A549 (cell line): ENCODE results near the gene NHERF1. TPM values are rescaled to one million over a fixed set of nuclear protein-coding genes. Genes with fewer than 3 reads are reported as not detected.

Experiments used
- ATAC-seq, 2 experiments: fragments of 200-7000 bp in 1 of 2; fragments of >200 bp in 1 of 2; cut with Nextera tagmentation in 1 of 2; cut with Tn5 transposase in 1 of 2; 3 replicates each; pipeline versions ENCODE4 v1.8.0 to v1.9.1; 2018 to 2020; ENCODE audit warnings: mild to moderate bottlenecking in 1 of 2, moderate library complexity in 1 of 2
- CTCF ChIA-PET: fragments of 300-600 bp; sonication (Branson Sonifier 250); formaldehyde crosslinking; extraction: SDS; loops from one replicate; lab custom pipeline; 2021; ENCODE audit warnings: antibody characterized with exemption, inconsistent platforms; lab: Yijun Ruan, JAX
- POLR2A ChIA-PET: fragments of 350-600 bp; formaldehyde crosslinking; extraction: SDS; loops from one replicate; lab custom pipeline; 2021; ENCODE audit warnings: antibody characterized with exemption, inconsistent platforms; lab: Yijun Ruan, JAX
- DNase-seq, 2 experiments: peaks; one replicate each; pipeline versions ENCODE4 v3.0.0 to v3.0.0-alpha.2; 2011 to 2016; ENCODE audit warnings: low read depth in 1 of 2, low spot score in 1 of 2
- FAIRE-seq: peaks from 2 replicates; lab custom pipeline; 2011; peaks lifted over from hg19 to GRCh38; lab: Jason Lieb, UNC
- H3K27ac ChIP-seq, 2 experiments: fragments of >200 bp; sonication (Bioruptor Twin); formaldehyde crosslinking; 3 replicates each; pipeline ENCODE4 v1.5.1; 2016 to 2017
- H3K4me1 ChIP-seq: fragments of >200 bp; sonication (Bioruptor Twin); formaldehyde crosslinking; 3 replicates; pipeline ENCODE4 v1.6.1; 2016
- H3K4me2 ChIP-seq: fragments of >200 bp; sonication (Bioruptor Twin); formaldehyde crosslinking; 3 replicates; pipeline ENCODE4 v1.6.1; 2016
- H3K4me3 ChIP-seq: fragments of >200 bp; sonication (Bioruptor Twin); formaldehyde crosslinking; 3 replicates; pipeline ENCODE4 v1.5.1; 2016
- H3K9me3 ChIP-seq: fragments of >200 bp; sonication (Bioruptor Twin); formaldehyde crosslinking; 3 replicates; pipeline ENCODE4 v1.6.1; 2016
- CBX8 ChIP-seq: fragments of 200-600 bp; sonication (generic); IDR thresholded peaks from 2 replicates; pipeline ENCODE4 v1.6.1; 2016
- CEBPB ChIP-seq, 2 experiments: fragments of >200 bp in 1 of 2; sonication (Bioruptor Twin) in 1 of 2; formaldehyde crosslinking in 1 of 2; IDR thresholded peaks; 2 replicates each; pipeline ENCODE4 v1.6.1; 2012 to 2016
- CHD2 ChIP-seq: fragments of 150-350 bp; IDR thresholded peaks from 2 replicates; pipeline ENCODE4 v1.6.1; 2014; ENCODE audit warnings: low read length; ENCODE audit not compliant: partially characterized antibody
- EP300 ChIP-seq, 2 experiments: fragments of >200 bp; sonication (Bioruptor Twin); formaldehyde crosslinking; IDR thresholded peaks; 2 replicates in 1 of 2; 3 replicates in 1 of 2; pipeline ENCODE4 v1.6.1; 2016 to 2017
- ESRRA ChIP-seq: fragments of 150-350 bp; IDR thresholded peaks from 2 replicates; pipeline ENCODE4 v1.6.1; 2014; ENCODE audit warnings: mild to moderate bottlenecking, low read length, borderline replicate concordance
- FOSB ChIP-seq: fragments of 250-450 bp; sonication (Bioruptor Pico); IDR thresholded peaks from 2 replicates; pipeline ENCODE4 v1.5.0; 2020; ENCODE audit warnings: mild to moderate bottlenecking, moderate library complexity
- GATA3 ChIP-seq: IDR thresholded peaks from 2 replicates; pipeline ENCODE4 v1.6.1; 2012; ENCODE audit warnings: borderline replicate concordance
- HOXB13 ChIP-seq: fragments of 250-450 bp; sonication (Bioruptor Pico); IDR thresholded peaks from 2 replicates; pipeline ENCODE4 v1.5.0; 2020; ENCODE audit warnings: low read depth, mild to moderate bottlenecking, moderate library complexity
- JUN ChIP-seq, 2 experiments: fragments of >200 bp; sonication (Bioruptor Twin); formaldehyde crosslinking; IDR thresholded peaks; 2 replicates in 1 of 2; 3 replicates in 1 of 2; pipeline ENCODE4 v1.6.1; 2016 to 2017
- KDM5A ChIP-seq: fragments of 200-600 bp; sonication (generic); IDR thresholded peaks from 2 replicates; pipeline ENCODE4 v1.6.1; 2016; ENCODE audit warnings: antibody characterized with exemption, mild to moderate bottlenecking
- MAFK ChIP-seq: fragments of 450-650 bp; IDR thresholded peaks from 2 replicates; pipeline ENCODE4 v1.6.1; 2014; ENCODE audit not compliant: partially characterized antibody
- POLR2AphosphoS2 ChIP-seq: conservative IDR thresholded peaks from 2 replicates; pipeline ENCODE4 v1.6.1; 2012; ENCODE audit warnings: low read length, improper control_type of control experiment, inconsistent platforms
- RAD21 ChIP-seq, 2 experiments: fragments of >200 bp in 1 of 2; sonication (Bioruptor Twin) in 1 of 2; formaldehyde crosslinking in 1 of 2; IDR thresholded peaks in 1 of 2; conservative IDR thresholded peaks in 1 of 2; 2 replicates in 1 of 2; 3 replicates in 1 of 2; pipeline ENCODE4 v1.6.1; 2012 to 2018; ENCODE audit warnings: inconsistent platforms in 1 of 2
- SREBF2 ChIP-seq: fragments of 450-650 bp; IDR thresholded peaks from 2 replicates; pipeline ENCODE4 v1.6.1; 2014; ENCODE audit warnings: mild to moderate bottlenecking, moderate library complexity
- TP53 ChIP-seq: fragments of 250-450 bp; sonication (Bioruptor Pico); IDR thresholded peaks from 2 replicates; pipeline ENCODE4 v1.5.0; 2021; ENCODE audit warnings: mild to moderate bottlenecking, moderate library complexity
- WGBS: methylation state at CpG from one replicate; pipeline ENCODE4 v1.1.6; 2017; ENCODE audit errors: missing lambda C conversion rate; 5-methylcytosine and 5-hydroxymethylcytosine counted together
- polyA plus RNA-seq, 4 experiments: library from polyadenylated mRNA; depleted of rRNA in 3 of 4; stranded (reverse); fragments of >200 nt; fragmentation: RNase III in 1 of 4; extraction: RNeasy Plus Mini Kit Qiagen cat#74134 plus additional on column Dnase treatment in 1 of 4; gene quantifications; 2 replicates in 3 of 4; 3 replicates in 1 of 4; pipeline ENCODE4 v1.2.3, GENCODE V29; 2011 to 2017
- TF ChIP-seq, protein P1 (sequence below): IDR thresholded peaks from 2 replicates; pipeline ENCODE4 v1.6.1; 2012
- TF ChIP-seq, protein P2 (sequence below): IDR thresholded peaks from 2 replicates; pipeline ENCODE4 v1.6.1; 2012; ENCODE audit warnings: low read depth, borderline replicate concordance
- TF ChIP-seq, protein P3 (sequence below): fragments of 250-450 bp; sonication (Bioruptor Pico); IDR thresholded peaks from 2 replicates; pipeline ENCODE4 v1.5.0; 2020; ENCODE audit warnings: low read depth, mild to moderate bottlenecking, moderate library complexity
- TF ChIP-seq, protein P4 (sequence below): fragments of 250-450 bp; sonication (Bioruptor Pico); IDR thresholded peaks from 2 replicates; pipeline ENCODE4 v1.5.0; 2021; ENCODE audit warnings: mild to moderate bottlenecking, moderate library complexity, borderline replicate concordance
- TF ChIP-seq, protein P5 (sequence below): IDR thresholded peaks from 2 replicates; pipeline ENCODE4 v1.6.1; 2012

The NHERF1 gene
- polyA plus RNA-seq, 2 of the 4 experiments (the other 2 are of a cell fraction), result 41.5 to 51.5 TPM

DNA sequence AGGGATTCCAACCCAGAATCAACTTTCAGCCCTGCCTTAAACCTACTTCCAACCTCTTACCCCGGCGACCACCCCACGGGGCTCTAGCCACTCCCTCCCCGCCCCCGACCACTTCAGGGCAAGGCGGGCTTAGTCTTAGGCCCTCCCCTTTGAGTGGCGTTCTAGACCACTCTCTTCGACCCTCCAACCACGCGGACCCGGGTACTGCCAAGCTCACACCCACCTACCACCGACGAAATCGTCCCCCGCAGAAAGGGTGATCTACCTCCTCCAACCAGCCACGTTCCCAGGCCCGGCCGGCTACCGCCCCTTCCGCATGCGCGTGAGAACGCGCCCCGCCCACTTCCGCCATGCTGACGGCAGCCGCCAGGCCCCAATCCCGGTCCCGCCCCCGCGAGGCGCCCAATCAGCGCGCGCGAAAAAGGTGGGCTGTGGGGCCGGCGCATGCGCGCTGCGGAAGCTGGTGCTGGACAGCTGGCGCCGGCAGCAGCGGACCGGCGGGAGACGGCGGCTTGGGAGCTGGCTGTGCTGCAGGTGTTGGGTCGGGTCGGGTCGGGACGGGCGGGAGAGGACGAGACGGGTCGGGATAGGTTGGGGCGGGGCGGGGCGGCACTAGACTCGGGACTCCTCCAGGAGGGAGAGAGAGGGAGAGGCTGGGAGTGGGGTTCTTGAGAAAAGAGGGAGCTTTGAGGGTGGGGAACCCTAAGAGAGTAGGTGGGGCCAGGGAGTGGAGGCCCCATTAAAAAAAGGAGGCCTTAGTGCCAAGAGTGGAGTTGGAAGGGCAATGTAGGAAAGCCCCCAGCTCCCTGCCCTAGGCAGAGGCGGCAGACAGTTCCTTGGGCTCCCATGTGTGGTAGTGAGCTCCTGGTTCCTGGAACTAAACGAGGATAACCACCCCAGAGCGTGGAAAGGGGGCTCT is 27.9 kb downstream of the NHERF1 start, which contains the start of gene NAT9 (continued):
- TF ChIP-seq, protein P1, sequence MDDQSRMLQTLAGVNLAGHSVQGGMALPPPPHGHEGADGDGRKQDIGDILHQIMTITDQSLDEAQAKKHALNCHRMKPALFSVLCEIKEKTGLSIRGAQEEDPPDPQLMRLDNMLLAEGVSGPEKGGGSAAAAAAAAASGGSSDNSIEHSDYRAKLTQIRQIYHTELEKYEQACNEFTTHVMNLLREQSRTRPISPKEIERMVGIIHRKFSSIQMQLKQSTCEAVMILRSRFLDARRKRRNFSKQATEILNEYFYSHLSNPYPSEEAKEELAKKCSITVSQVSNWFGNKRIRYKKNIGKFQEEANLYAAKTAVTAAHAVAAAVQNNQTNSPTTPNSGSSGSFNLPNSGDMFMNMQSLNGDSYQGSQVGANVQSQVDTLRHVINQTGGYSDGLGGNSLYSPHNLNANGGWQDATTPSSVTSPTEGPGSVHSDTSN, result peak; percentile 68
- TF ChIP-seq, protein P2, sequence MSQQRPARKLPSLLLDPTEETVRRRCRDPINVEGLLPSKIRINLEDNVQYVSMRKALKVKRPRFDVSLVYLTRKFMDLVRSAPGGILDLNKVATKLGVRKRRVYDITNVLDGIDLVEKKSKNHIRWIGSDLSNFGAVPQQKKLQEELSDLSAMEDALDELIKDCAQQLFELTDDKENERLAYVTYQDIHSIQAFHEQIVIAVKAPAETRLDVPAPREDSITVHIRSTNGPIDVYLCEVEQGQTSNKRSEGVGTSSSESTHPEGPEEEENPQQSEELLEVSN, result peak; percentile 89

DNA sequence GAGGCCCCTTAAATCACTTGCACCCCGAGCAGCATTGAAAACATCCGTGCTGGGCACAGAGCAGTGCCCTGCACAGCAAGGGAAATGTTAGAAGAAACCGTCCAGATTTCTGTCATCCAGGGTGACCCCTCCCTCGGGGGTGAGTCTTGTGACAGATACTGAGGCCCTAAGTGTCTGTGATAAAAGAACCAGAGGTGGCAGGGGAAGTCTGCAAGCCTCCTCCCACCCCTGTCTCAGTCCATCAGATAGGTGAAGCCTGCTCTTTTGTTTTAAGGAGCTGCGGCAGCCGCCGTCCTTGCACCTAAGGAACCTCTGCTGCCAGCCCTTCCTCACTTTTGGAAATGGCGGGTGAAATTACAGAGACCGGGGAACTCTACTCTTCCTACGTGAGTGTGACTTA is 28.6 kb downstream of the NHERF1 start:
- peak overlapping the region; percentile 94 for H3K4me2 ChIP-seq
- TF ChIP-seq, protein P3, sequence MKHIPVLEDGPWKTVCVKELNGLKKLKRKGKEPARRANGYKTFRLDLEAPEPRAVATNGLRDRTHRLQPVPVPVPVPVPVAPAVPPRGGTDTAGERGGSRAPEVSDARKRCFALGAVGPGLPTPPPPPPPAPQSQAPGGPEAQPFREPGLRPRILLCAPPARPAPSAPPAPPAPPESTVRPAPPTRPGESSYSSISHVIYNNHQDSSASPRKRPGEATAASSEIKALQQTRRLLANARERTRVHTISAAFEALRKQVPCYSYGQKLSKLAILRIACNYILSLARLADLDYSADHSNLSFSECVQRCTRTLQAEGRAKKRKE (CRISPR knock-in tag), result no peak
- TF ChIP-seq, protein P4, sequence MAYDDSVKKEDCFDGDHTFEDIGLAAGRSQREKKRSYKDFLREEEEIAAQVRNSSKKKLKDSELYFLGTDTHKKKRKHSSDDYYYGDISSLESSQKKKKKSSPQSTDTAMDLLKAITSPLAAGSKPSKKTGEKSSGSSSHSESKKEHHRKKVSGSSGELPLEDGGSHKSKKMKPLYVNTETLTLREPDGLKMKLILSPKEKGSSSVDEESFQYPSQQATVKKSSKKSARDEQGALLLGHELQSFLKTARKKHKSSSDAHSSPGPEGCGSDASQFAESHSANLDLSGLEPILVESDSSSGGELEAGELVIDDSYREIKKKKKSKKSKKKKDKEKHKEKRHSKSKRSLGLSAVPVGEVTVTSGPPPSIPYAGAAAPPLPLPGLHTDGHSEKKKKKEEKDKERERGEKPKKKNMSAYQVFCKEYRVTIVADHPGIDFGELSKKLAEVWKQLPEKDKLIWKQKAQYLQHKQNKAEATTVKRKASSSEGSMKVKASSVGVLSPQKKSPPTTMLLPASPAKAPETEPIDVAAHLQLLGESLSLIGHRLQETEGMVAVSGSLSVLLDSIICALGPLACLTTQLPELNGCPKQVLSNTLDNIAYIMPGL (CRISPR knock-in tag), result no peak
- TF ChIP-seq, protein P5, sequence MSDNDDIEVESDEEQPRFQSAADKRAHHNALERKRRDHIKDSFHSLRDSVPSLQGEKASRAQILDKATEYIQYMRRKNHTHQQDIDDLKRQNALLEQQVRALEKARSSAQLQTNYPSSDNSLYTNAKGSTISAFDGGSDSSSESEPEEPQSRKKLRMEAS, result no peak
- no peak for TF ChIP-seq CBX8
- no peak for TF ChIP-seq CHD2
- TF ChIP-seq CEBPB (IDR thresholded peaks at IDR 0.05), result no peak
- TF ChIP-seq EP300 (IDR thresholded peaks at IDR 0.05), result no peak
- no peak for TF ChIP-seq KDM5A
- no peak for TF ChIP-seq GATA3
- no peak for TF ChIP-seq POLR2AphosphoS2
- TF ChIP-seq TP53 (CRISPR knock-in tag), result no peak
- no peak for TF ChIP-seq MAFK
- no peak for TF ChIP-seq ESRRA
- no peak for TF ChIP-seq RAD21 (conservative IDR thresholded peaks at IDR 0.05 in 1 of 2, IDR thresholded peaks at IDR 0.05 in 1 of 2)
- TF ChIP-seq HOXB13, result no peak
- no peak for TF ChIP-seq SREBF2
- no peak for TF ChIP-seq FOSB (CRISPR knock-in tag)
- TF ChIP-seq, protein P1, result no peak
- no peak for TF ChIP-seq JUN (IDR thresholded peaks at IDR 0.05)
- peaks cover 31% of the 10 kb centered on the region for H3K4me1 ChIP-seq
- ATAC-seq (no peak), DNase-seq (no peak), FAIRE-seq (no peak)
- POLR2A ChIA-PET, result interaction anchor here (0.7 to 1.9 kb wide), 8 partner anchors 12 to 120 kb away, joined by 3 to 15 read pairs (median 4); partner anchors contain the start of genes FDXR and NHERF1
- no peaks in the 10 kb centered on the region for H3K9me3 ChIP-seq
- H3K27ac ChIP-seq, result peak overlapping the region; percentile 89 to 92
- peak overlapping the region; percentile 69 for H3K4me3 ChIP-seq
- 51% methylated on average over 10 of the region's 10 CpGs for WGBS
- CTCF ChIA-PET, result interaction anchor here (1.2 to 53.6 kb wide), 7 partner anchors 12 to 185 kb away, joined by 3 to 1302 read pairs (median 107); partner anchors contain the start of genes FDXR, GRIN2C, NHERF1 and RAB37
